GM12864 (cell line): ENCODE results near the gene UXT.

Experiments used
- DNase-seq: peaks from one replicate; pipeline ENCODE4 v3.0.0-alpha.2; 2011; ENCODE audit warnings: low read depth
- H3K4me3 ChIP-seq: 2 replicates; pipeline ENCODE4 v1.5.1; 2011; ENCODE audit warnings: mild to moderate bottlenecking, low read depth, low read length, control low read depth
- CTCF ChIP-seq: IDR thresholded peaks from 2 replicates; pipeline ENCODE4 v1.5.1; 2011; ENCODE audit warnings: low read depth, mild to moderate bottlenecking, moderate library complexity, low read length, control low read depth, inconsistent platforms; ENCODE audit errors: missing control alignments

UXT gene

DNA sequence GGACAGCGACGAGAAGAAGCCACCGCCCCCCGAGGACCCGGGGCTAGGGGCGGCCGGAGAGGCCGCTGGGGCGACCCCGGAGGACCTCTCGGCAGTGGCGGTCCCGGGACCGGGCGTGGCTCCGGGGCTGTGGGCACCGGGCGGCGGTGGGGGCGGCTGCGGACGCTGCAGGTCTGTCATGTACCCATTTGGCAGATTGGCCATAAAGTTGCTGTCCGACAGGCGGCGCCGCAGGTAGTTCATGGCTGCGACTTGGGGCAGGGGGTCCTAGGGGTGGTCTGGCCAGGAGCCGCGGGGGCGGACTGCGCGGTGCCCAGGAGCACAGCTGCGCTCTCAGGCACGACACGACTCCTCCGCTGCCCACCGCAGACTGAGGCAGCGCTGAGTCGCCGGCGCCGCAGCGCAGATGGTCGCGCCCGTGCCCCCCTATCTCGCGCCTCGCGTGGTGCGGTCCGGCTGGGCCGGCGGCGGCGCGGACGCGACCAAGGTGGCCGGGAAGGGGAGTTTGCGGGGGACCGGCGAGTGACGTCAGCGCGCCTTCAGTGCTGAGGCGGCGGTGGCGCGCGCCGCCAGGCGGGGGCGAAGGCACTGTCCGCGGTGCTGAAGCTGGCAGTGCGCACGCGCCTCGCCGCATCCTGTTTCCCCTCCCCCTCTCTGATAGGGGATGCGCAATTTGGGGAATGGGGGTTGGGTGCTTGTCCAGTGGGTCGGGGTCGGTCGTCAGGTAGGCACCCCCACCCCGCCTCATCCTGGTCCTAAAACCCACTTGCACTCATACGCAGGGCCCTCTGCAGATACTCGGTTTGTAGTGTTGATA, 39.3 kb downstream of the UXT start, which contains the start of gene SYN1:
SYN1 (minus strand) TSS at position 372 of the 817 bp plus-strand sequence; CDS start at position 243, 129 bp downstream.
- no peak for DNase-seq
- peak within 1 kb of the TSS; percentile 42 for H3K4me3 ChIP-seq
- peak; percentile 12 for TF ChIP-seq CTCF

DNA sequence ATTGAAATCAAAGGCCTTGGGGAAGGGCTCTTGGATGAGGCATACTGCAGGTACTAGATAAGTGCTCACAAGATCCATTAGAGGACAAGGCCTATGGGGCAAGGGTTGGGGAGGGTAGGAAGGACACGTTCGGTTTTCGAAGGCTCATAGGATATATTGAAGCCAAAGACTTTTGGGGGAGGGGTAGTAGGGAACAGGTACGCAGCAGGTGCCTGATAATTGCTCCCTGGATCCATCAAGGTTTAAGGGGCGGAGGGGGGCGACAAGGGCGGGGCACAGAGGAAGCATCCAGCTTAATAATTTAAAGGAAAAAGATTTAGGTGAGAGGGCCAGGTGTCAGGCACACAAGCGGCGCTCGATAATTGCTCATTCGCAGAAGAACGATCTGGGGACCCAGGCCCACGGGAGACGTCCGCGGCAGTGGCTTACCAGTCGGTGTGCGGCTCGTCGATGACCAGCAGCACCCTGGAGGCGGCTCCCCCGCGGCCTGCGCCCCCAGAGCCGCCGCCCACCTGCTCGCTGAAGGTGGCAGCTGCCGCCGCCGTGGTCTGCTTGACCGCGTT, 40.0 kb downstream of the UXT start:
- DNase-seq, result no peak
- no peak for TF ChIP-seq CTCF
- H3K4me3 ChIP-seq, result no peak overlapping the region; the same call in none of the 2 replicates

- TF ChIP-seq CTCF, result no peak
- no peak for DNase-seq
These were observed 44.4 kb downstream of the UXT start for GRCh38 chrX:47614618-47615017.

DNA sequence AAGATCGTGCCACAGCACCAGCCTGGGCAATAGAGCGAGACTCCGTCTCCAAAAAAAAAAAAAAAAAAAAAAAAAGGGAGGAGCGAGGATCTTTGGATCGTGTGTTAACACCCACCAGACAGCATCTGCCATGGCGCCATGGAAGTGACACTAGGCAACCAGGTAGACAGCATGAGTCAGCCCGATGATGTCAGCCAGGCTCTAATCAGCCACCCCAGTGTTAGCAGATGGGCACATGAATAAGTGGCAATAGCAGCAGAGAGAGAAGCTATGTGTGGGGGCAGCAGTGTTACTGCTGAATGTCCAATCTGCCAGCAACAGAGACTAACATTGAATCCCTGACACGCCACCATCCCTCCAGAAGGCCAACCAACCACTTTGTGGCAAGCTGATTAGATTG, 45.9 kb downstream of the UXT start:
- no peak for TF ChIP-seq CTCF
- no peak overlapping the region for H3K4me3 ChIP-seq
- no peak for DNase-seq

More at GRCh38 chrX:47614618-47615017, 44.4 kb downstream of the UXT start:
- H3K4me3 ChIP-seq, result no peak overlapping the region

- TF ChIP-seq CTCF, result no peak
- DNase-seq, result no peak
- H3K4me3 ChIP-seq, result no peak overlapping the region
These were observed 46.6 kb downstream of the UXT start for GRCh38 chrX:47612418-47612817.

- no peak for DNase-seq
- H3K4me3 ChIP-seq, result no peak overlapping the region
- no peak for TF ChIP-seq CTCF
These were observed 47.1 kb downstream of the UXT start for GRCh38 chrX:47611926-47612325.
